GM18951 (cell line): ENCODE data around the gene ITPR1.

Experiments
- POLR2A ChIP-seq: IDR thresholded peaks from 4 replicates; pipeline ENCODE4 v1.6.1; 2011; ENCODE audit warnings: mild to moderate bottlenecking; ENCODE audit not compliant: insufficient read length, insufficient read depth; ENCODE audit errors: extremely low read depth
- in situ Hi-C: fragments of 300-500 bp; cut with MboI; formaldehyde crosslinking; loops from one replicate; pipeline ENCODE4 v1.12.0; 2022; ENCODE audit warnings: low sequenced_read_pairs, mixed read lengths, inconsistent platforms; ENCODE audit not compliant: unreplicated experiment

The ITPR1 gene

DNA sequence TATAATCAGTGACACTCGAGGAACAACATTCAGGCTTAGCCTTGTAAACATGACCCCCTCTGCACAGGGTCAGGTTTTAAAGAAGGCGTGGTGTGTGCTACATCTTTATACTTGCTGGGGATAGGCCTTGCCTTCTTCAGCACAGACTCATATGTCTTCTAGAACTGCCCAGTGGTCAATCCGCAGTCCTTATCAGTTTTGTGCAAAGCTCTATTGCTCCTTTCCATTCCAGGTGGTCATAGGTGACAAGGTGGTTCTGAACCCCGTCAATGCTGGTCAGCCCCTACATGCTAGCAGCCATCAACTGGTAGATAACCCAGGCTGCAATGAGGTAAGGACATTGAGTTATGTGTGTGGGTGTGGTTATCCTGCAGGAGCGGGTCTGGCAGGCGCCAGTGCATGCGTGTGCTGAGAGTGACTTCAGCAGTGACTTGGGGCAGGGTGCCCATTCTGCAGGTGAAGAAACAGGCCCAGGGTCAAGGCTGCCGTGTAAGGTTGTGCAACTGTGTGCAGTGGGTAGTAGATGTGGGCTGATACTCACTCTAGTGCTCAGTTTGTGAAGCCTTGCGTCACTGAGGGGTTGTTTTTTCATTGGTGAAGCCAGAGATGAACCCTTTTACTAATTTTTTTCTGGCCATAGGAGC is 150.9 kb downstream of the ITPR1 start:
- TF ChIP-seq POLR2A = no peak
- in situ Hi-C loops = loop anchor here (10.0 kb wide), 1 partner anchor 289 kb away; no protein-coding TSS in a partner anchor

DNA sequence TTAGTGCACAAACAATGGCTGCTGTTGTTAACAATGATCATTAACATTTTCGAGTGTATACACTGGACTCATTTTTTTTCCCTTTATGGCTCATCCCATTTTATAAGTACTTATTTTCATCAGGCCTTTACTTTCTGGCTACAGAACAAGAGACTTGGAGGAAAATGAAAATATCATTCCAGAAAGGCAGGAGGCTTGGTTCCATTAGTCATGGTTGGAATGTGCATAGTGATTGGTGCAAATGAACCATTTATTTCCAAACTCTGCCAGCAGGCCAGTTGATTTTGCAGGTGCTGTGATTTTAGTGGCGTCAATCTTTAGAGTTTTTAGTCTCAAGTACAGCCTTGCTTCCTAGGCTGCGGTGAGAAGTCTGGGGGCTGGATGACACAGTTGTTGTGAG is 151.8 kb downstream of the ITPR1 start:
- no peak for TF ChIP-seq POLR2A

DNA sequence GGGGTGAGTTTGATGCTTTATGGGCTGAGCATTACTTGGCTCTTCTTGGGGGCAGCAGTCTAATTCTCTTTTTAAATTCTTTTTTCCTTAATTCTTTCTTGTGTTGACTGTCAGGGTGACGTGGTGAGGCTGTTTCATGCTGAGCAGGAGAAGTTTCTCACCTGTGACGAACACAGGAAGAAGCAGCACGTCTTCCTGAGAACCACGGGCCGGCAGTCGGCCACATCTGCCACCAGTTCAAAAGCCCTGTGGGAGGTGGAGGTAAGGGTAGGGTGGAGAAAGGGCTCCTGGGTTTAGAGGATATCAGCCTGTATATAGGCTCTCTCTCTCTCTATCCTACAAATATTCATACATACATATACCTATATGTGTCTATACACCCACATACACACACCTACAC is 152.3 kb downstream of the ITPR1 start:
- TF ChIP-seq POLR2A = no peak
- in situ Hi-C loops = loop anchor here (10.0 kb wide), 1 partner anchor 291 kb away; no protein-coding TSS in a partner anchor

More for the DNA sequence above, 151.8 kb downstream of the ITPR1 start:
- in situ Hi-C loops = loop anchor here (10.0 kb wide), 1 partner anchor 290 kb away; no protein-coding TSS in a partner anchor

DNA sequence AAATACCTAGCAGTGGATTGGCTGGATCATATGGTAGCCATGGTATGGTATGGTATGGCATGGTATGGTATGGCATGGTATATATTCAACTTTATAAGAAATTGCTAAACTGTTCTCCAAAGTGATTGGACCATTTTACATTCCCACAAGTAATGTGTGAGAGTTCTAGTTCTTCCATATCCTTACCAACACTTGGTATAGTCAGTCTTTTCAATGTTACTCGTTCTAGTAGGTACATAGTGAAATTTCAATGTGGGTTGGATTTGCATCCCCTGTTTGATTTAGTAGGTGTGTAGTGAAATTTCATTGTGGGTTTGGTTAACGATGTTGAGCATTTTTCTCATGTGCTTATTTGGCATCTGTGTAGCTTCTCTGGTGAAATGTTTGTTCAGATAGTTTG is 154.3 kb downstream of the ITPR1 start:
- in situ Hi-C loops = loop anchor here (10.0 kb wide), 1 partner anchor 293 kb away; no protein-coding TSS in a partner anchor
- TF ChIP-seq POLR2A = no peak

DNA sequence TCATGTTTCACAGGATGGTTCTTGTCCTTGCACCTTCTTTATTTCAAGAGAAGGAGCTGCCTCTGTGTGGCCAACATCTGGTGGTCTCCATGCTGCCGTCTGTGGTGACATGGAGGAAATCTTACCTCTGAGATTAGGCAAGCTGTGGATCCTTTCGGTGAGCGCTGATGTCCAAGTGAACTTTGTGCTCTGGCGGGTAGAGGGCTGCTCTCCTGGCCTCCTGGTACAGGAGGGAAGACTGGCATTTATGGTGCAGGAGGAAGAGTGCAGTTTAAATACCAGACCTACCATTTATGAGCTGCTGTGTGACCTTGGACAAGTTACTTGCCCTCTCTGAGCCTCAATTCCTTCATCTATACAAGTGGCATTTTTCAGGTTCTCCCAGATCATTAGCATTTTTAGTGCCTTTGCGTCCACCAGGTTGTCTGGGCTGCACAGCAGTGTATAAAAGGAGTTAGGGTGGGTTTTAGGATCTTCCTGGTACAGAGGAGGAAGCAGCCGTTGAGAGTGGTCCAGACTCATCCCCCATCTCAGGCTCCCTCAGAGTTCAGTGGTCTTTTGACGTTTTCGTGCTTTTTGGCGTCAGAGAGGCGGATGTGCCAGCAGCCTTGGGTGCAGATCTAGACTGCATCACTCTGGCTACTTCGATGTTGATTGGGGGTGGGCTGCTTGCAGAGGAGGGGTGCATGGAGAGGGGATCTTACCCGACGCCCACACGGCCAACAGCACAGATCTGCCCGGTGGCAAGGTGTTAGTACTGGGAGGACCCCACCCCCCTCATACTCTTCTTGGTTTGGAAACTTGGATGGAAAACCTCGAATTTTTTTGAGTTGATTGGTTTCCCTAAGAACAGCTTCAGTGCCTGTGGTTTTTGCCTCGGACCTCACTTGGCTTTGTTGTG is 162.2 kb downstream of the ITPR1 start:
- in situ Hi-C loops = no loop called here
- no peak for TF ChIP-seq POLR2A

DNA sequence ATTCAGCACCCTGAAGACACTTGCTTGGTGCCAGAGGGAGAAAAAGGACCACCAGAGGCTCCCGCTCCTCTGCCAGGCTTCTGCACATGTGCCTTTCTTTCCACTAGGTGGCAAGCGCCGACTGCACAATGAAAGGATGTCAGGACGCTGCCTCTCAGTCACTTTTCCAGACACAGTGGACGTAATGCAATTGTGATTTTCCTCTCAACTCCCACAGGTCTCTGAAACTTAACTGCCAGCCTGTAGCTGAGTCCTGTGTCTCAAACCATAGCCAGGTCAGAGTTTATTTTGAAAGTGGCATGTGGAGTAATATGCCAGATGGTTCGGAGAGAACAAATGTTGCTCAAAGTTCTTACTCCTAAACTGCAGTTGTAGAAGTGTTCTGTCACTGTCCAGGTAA is 162.9 kb downstream of the ITPR1 start:
- no peak for TF ChIP-seq POLR2A
- in situ Hi-C loops = no loop called here

DNA sequence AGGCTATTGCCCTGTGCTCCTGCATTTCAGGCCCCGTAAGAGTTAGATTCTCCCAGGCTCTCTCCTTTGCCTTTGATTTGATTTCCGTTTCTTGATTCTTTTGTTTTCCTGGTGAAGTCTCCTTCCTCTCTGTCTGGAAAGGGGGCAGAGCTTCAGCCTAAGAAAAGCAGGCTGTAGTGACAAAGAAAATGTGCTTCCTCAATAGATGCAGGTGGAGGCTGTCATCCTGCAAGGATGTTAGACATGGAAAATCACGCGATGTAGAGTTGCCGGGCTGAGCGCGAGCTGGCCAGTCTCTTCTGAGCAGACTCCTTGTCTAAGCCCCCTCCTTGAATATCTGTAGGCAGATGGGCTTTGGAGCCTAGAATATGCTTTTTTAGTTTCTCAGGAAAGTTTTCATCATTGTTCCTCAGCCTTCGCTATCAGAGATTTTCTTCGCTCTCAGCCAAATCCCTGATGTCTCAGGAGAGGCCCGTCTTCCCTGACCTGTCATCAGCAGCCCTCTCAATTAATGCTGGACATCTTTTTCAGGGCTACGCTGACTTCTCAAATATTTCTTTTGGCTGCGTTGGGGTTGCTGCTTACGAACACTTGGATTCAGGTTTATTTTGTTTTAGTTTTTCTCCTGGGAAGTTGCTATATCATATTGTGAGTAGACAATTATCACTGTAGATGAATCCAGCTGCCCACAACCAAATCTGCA is 163.6 kb downstream of the ITPR1 start:
- in situ Hi-C loops = no loop called here
- TF ChIP-seq POLR2A = no peak

DNA sequence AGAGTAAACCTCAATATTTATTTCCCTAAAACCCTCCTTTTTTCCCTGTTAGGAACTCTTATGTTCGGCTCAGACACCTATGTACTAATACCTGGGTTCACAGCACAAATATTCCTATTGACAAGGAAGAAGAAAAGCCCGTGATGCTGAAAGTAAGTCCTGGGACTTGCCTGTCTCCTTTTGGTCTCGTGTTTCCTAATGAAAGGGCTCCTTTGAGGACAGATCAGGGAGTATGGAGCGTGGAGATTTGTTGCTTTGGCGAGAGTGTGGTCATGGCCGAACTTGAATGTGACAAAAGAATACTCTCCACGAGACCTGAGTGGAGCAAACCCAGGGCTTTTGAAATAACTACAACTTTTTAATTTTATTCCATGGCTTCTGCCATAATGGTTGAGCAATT is 167.8 kb downstream of the ITPR1 start:
- in situ Hi-C loops = no loop called here
- TF ChIP-seq POLR2A = no peak

DNA sequence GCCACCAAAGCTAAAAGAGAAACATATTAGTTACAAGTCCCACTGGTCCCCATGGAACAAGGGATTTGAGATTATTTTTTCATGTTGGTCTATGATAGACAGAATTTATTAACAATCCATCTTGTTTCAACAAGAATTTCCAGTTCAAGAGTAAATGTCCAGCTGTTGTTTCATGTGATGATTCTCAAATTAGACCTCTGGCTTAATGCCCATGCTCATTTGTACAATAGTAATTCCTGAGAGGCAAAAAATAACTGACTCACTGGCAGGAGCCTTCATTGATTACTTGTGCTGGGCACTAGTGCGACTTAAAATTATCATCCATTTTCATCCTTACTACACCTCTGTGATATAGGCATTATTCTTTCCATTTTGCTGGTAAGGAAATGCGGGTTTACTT is 171.3 kb downstream of the ITPR1 start:
- TF ChIP-seq POLR2A = no peak
- in situ Hi-C loops = no loop called here

DNA sequence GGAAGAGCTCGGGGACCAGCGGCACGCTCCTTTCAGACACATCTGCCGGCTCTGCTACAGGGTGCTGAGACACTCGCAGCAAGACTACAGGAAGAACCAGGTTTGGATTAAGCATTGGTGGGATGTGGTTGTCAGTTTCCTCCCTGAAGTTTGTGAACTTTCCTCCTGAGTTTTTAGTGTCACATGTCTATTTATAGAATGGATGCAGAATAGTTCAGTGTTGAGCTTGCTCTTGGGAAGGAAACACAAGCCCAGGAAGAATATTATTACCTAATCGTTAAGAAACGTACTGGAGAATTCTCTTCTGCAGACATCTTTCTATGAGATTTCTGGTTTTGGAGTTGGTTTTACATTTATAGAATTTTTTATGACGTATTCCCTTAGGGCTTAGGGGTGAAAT is 172.0 kb downstream of the ITPR1 start:
- no peak for TF ChIP-seq POLR2A
- in situ Hi-C loops = no loop called here

DNA sequence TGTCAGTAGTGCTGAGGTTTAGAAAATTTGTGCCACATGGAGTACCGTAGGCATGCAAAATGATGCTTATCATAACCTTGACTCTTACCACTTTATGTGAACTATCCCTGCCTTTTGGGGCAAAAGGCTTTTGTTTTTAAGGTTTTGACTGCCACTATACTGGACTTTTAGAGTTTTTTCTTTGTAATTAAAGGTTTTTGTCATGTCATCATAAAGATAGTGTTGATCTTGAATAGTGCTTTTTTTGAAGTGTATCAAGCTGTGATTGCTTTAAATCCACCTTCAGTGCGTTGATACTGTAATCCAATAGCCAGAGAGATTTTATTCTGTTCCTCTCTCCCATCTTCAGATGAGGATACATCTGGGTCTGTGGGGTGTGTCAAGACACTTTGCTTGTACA is 172.9 kb downstream of the ITPR1 start:
- in situ Hi-C loops = no loop called here
- TF ChIP-seq POLR2A = no peak

DNA sequence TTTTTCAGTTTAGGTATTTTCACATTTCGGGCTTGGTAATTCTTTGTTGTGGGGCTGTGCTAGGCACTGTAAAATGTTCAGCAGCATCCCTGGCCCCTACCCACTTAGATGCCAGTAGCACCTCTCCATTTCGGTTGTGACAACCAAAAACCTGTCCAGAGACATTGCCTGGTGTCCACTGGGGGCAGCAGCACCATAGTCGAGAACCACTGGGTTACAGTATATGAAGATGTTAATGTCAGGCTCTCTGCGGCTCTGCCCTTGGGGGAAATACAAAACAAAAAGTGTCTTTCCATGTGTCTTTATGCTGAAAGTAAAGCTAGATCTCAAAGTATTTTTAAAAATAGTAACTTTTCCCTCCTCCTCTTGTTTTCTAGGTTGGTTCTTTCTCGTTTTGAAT is 177.2 kb downstream of the ITPR1 start:
- no peak for TF ChIP-seq POLR2A

DNA sequence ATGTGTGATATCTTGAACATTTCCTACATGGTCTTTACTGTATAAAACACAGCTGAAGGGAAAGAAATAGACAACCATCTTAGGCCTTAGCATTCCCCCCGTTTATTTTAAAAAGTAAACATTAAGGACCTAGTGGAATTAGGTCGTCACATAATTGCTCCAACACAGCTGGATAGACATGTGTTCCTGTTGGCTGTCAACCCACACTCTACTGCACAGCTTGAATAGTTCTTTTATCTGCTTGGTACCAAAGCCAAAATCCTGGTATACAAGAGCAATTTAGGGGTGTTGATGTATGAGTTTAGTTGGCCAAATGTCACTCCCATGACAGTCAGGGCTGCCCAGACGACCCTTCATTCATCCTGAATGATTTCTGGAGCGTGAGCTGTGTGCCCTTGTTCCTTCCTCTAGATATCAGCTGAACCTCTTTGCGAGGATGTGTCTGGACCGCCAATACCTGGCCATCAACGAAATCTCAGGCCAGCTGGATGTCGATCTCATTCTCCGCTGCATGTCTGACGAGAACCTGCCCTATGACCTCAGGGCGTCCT is 179.7 kb downstream of the ITPR1 start:
- in situ Hi-C loops = no loop called here
- TF ChIP-seq POLR2A = no peak

More for the DNA sequence above, 177.2 kb downstream of the ITPR1 start:
- in situ Hi-C loops = no loop called here
